C4-2B (cell line): Measurements from ENCODE around the gene EBF3.
A peak's percentile ranks its signal among the peaks of the same experiment; 100 is the strongest.

ENCODE experiments used
- H3K27ac ChIP-seq: fragments of 450-650 bp; 2 replicates; pipeline ENCODE4 v1.5.1; 2017
- CTCF ChIP-seq: fragments of 450-650 bp; conservative IDR thresholded peaks from 2 replicates; pipeline ENCODE4 v1.5.1; 2017; ENCODE audit warnings: mild to moderate bottlenecking
- ZFX ChIP-seq: fragments of 450-650 bp; IDR thresholded peaks from 2 replicates; pipeline ENCODE4 v1.6.1; 2017

The EBF3 gene

DNA sequence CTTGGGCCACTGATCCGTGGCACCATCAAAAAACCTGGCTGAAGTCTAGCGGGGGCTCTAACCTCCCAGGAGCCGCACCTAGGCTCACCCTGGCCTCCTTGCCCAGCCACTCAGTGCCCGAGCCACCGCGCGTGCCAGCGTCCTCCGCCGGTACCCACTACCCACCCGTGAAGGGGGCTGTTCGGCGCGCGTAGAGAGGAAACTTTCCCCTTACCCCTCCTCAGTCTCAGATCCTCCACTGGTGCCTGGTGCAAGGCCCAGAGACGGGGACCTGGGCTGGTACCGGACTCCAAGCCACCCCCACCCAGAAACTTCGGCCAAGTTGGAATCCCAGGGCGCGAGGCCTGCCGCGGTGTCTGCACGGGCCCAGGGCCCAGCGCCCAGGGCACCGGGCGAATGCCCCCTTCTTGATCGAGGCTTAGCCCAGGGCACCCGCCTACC, 3.5 kb upstream of the EBF3 start:
- TF ChIP-seq ZFX (no peak), CTCF (no peak)
- no peak overlapping the region for H3K27ac ChIP-seq

- H3K27ac ChIP-seq = no peak overlapping the region
- TF ChIP-seq ZFX = no peak
- TF ChIP-seq CTCF = no peak
Measured at GRCh38 chr10:129966889-129967578, 3.0 kb upstream of the EBF3 start.

GRCh38 chr10:129966370-129966888, 2.4 kb upstream of the EBF3 start:
- TF ChIP-seq ZFX (no peak), CTCF (no peak)
- no peak overlapping the region for H3K27ac ChIP-seq

DNA sequence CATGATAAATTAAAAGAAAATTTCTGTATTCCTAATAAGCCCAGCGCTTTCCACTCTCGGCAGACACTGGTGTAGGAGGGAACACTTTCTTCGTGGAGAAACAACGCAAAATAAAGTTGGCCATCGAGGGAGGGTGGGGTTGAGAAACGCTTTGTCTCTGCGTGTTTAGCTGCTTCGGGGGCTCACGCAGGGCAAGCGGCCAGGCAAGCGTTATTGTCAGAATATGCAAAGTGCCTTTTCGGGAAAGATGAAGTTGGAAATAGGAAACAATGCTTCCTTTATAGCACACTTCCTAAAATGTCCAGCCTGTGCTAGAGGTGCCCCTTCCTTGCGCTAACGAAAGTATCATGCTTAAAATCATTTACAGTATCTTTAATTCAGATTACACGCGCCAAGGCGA, 1.9 kb upstream of the EBF3 start:
- no peak overlapping the region for H3K27ac ChIP-seq
- no peak for TF ChIP-seq ZFX

- H3K27ac ChIP-seq = no peak overlapping the region
- no peak for TF ChIP-seq ZFX
- TF ChIP-seq CTCF = no peak
Measured at GRCh38 chr10:129965425-129965808, 1.3 kb upstream of the EBF3 start.

- no peak overlapping the region; the same call in 1 of the 2 replicates for H3K27ac ChIP-seq
- TF ChIP-seq ZFX (no peak), CTCF (no peak)
Measured at GRCh38 chr10:129964611-129965424, 744 bp upstream of the EBF3 start.

GRCh38 chr10:129962872-129963640, 1.0 kb downstream of the EBF3 start:
- peak overlapping the region; percentile 47 for H3K27ac ChIP-seq

More at GRCh38 chr10:129962872-129963640, 1.0 kb downstream of the EBF3 start:
- TF ChIP-seq CTCF = no peak
- peak; percentile 38; the same call in 1 of the 2 replicates for TF ChIP-seq ZFX
